HUES6 (cell line): ENCODE results near the gene TM7SF3.

Experiments
- H3K27ac ChIP-seq: 2 replicates; pipeline ENCODE4 v1.7.0; 2013; ENCODE audit warnings: low read depth, mild to moderate bottlenecking, low read length, inconsistent platforms
- H3K27me3 ChIP-seq: 2 replicates; pipeline ENCODE4 v1.6.1; 2013; ENCODE audit warnings: low read length; ENCODE audit not compliant: control insufficient read depth, insufficient read depth
- H3K36me3 ChIP-seq: 2 replicates; pipeline ENCODE4 v1.6.1; 2013; ENCODE audit warnings: low read length; ENCODE audit not compliant: control insufficient read depth, insufficient read depth
- H3K4me1 ChIP-seq: 2 replicates; pipeline ENCODE4 v1.6.1; 2013; ENCODE audit warnings: low read length; ENCODE audit not compliant: control insufficient read depth, insufficient read depth
- H3K4me3 ChIP-seq: 2 replicates; pipeline ENCODE4 v1.5.1; 2013; ENCODE audit warnings: low read depth, low read length
- H3K9ac ChIP-seq: one replicate; pipeline ENCODE4 v1.6.1; 2013; ENCODE audit warnings: mild to moderate bottlenecking, low read length
- H3K9me3 ChIP-seq: 2 replicates; pipeline ENCODE4 v1.6.1; 2013; ENCODE audit warnings: low read depth, low read length; ENCODE audit not compliant: control insufficient read depth, insufficient read depth

Gene TM7SF3

DNA sequence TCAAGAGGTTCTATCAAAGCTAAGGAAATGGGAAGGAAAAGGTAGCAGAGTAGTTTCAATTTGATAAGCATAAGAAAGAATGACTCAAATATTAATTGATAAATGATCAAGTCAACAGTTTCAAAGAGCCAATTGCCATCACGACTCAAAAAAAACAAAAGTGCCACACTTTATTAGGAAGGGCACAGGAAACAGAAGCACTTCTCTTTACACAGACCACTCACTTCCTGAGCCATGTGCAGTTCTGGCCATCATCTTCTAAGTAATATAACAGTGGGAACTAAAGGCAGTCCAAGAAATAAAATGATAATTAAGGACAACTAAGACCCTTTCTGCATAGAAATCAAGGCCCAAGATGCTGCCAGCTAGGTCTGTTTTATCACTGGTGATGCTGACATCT, 13.2 kb downstream of the TM7SF3 start:
- H3K36me3 ChIP-seq = peaks cover 36% of the 10 kb centered on the region
- no peak overlapping the region for H3K4me3 ChIP-seq
- H3K9me3 ChIP-seq = no peaks in the 10 kb centered on the region
- H3K27ac ChIP-seq = no peak overlapping the region
- peaks cover 8% of the 10 kb centered on the region; the same call in 1 of the 2 replicates for H3K4me1 ChIP-seq
- no peak overlapping the region for H3K9ac ChIP-seq
- no peaks in the 10 kb centered on the region for H3K27me3 ChIP-seq

DNA sequence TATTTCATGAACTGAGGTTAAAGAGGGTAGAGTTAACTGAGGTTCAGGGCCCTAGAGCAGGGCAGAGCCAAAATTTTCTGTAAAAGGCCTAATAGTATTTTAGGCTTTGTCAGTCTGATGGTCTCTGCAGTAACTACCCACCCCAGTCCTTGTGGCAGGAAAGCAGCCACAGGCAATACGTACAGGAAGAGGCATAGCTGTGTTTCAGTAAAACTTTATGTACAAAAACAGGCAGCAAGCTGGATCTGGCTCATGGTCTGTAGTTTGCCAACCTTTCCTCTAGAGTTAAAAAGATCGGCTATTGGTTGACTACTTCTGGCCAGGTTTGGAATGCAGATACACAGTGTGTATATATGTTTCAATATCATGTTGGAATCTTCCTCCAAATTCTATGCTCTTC, 17.2 kb downstream of the TM7SF3 start:
- H3K9ac ChIP-seq = no peak overlapping the region
- no peak overlapping the region for H3K27ac ChIP-seq
- no peaks in the 10 kb centered on the region for H3K4me1 ChIP-seq

DNA sequence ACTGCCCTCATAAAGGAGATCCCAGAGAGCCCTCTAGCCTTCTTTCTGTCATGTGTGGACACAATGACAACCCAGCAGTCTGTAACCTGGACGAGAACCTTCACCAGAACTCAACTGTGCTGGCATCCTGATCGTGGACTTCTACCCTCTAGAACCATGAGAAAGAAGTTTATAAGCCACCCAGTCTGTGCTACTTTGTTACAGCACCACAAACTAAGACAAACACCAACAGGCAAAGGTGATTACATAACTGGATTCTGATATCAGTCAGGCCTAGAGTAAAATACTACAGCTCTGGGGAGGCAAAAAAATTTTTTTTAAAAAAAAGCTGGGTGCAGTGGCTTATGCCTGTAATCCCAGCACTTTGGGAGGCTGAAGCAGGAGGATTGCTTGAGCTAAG, 18.5 kb downstream of the TM7SF3 start:
- no peaks in the 10 kb centered on the region for H3K9me3 ChIP-seq
- H3K27me3 ChIP-seq = no peaks in the 10 kb centered on the region
- H3K4me1 ChIP-seq = no peaks in the 10 kb centered on the region
- H3K4me3 ChIP-seq = no peak overlapping the region
- no peak overlapping the region for H3K27ac ChIP-seq
- peaks cover 75% of the 10 kb centered on the region for H3K36me3 ChIP-seq
- H3K9ac ChIP-seq = no peak overlapping the region

More for the DNA sequence above, 17.2 kb downstream of the TM7SF3 start:
- Histone ChIP-seq H3K36me3 (peaks cover 69% of the 10 kb centered on the region), H3K9me3 (no peaks in the 10 kb centered on the region), H3K27me3 (no peaks in the 10 kb centered on the region), H3K4me3 (no peak overlapping the region)

DNA sequence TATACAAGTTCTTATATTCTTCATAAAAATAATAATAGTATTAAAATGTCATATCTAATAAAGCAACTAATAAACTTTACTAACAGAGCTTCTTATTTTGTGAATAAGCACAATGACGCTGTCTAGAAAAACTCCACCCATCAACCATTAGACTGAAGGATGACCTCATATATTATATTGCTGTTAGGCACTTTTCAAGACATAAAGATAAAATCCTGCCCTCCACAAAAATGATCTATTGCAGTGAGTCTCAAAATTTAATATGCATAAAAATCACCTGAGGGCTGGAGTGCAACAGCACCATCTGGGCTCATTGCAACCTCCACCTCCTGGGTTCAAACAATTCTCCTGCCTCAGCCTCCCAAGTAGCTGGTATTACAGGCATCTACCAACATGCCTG, 20.1 kb downstream of the TM7SF3 start:
- no peaks in the 10 kb centered on the region for H3K27me3 ChIP-seq
- H3K4me3 ChIP-seq = no peak overlapping the region
- no peak overlapping the region for H3K27ac ChIP-seq
- no peak overlapping the region for H3K9ac ChIP-seq
- H3K36me3 ChIP-seq = peaks cover 80% of the 10 kb centered on the region
- H3K9me3 ChIP-seq = no peaks in the 10 kb centered on the region
- H3K4me1 ChIP-seq = no peaks in the 10 kb centered on the region

DNA sequence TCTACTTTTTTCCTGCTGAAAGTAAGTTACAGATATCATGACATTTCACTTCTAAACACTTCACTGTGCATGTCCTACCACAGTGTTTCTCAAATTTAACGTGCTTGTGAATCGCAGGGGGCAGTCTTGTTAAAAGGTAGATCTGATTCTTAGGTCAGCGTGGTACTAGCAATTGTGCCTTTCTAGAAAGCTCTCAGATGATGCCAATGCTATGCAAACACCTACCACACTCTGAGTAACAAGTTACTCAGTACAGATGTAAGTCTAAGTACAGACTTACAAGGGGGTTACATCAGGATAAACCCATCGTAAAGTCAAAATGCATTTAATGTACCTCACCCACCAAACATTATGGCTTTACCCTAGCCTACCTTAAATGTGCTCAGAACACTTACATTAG, 22.4 kb downstream of the TM7SF3 start:
- H3K9me3 ChIP-seq = no peaks in the 10 kb centered on the region
- H3K4me1 ChIP-seq = no peaks in the 10 kb centered on the region
- H3K9ac ChIP-seq = no peak overlapping the region
- peaks cover 81% of the 10 kb centered on the region for H3K36me3 ChIP-seq
- no peak overlapping the region for H3K4me3 ChIP-seq
- H3K27me3 ChIP-seq = no peaks in the 10 kb centered on the region
- no peak overlapping the region for H3K27ac ChIP-seq

DNA sequence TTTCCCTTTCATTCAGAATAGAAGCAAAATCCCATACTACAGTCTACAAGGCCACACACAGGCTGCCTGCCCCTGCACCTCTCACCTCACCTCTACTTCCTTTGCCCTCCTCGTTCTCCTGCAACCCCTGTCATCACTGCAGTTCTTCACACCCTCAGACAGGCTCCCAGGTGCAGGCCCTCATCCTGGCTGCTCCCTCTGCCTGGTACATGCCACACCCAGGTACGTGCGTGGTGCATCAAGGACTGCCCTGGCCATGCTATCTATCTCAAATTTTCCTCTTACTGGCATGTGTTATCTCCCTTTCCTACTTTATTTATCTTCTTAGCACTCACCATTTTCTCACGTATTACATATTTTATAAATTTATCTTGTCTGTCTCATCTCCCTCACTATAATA, 24.3 kb downstream of the TM7SF3 start:
- Histone ChIP-seq H3K27ac (no peak overlapping the region), H3K9ac (no peak overlapping the region), H3K36me3 (peaks cover 71% of the 10 kb centered on the region), H3K9me3 (no peaks in the 10 kb centered on the region), H3K4me3 (no peak overlapping the region), H3K4me1 (no peaks in the 10 kb centered on the region), H3K27me3 (no peaks in the 10 kb centered on the region)

DNA sequence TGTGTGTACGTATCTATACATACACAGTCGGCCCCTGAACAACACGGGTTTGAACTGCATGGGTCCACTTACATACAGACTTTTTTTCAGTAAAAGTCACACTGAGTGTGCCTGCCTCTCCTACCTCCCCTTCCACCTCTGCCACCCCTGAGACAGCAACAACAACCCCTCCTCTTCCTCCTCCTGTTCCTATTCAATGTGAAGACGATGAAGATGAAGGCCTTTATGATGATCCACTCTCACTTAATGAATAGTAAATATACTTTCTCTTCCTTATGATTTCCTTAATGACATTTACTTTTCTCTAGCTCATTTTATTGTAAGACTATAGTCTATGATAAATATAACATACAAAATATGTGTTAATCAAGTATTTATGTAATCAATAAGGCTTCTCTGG, 25.5 kb downstream of the TM7SF3 start:
- peaks cover 66% of the 10 kb centered on the region for H3K36me3 ChIP-seq

DNA sequence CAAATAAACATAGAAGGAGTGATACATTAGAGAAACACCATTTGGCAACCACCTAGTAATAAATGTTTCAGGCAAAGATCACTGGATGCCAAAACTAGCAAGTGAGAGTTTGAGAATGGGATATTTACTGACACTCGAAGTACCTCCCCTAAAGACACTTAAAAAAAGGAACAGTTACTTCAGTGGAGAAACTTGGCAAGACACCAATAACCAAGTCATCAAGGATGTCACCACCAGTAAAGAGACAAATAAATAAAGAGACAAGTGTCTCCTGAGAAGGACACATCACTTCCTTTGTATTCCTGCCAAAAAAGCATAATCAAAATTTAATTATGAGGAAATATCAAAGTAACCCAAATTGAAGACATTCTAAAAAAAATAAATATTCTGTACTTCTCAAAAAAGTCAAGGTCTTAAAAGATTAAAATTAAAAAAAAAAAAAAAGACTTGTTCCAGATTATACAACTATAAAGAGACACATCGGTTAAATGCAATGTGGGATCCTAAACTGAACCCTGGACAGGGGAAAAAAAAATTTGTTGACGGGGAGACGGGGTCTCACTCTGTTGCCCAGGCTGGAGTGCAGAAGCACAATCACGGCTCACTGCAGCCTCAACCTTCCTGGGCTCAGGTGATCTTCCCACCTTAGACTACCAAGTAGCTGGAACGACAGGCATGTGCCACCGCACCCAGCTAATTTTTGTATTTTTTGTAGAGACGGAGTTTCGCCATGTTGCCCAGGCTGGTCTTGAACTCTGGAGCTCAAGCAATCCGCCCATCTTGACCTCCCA, 26.4 kb downstream of the TM7SF3 start:
- Histone ChIP-seq H3K4me1 (no peaks in the 10 kb centered on the region), H3K27ac (no peak overlapping the region), H3K9me3 (no peaks in the 10 kb centered on the region), H3K27me3 (no peaks in the 10 kb centered on the region), H3K9ac (no peak overlapping the region), H3K4me3 (no peak overlapping the region), H3K36me3 (peaks cover 62% of the 10 kb centered on the region)

More for the DNA sequence above, 25.5 kb downstream of the TM7SF3 start:
- no peak overlapping the region for H3K27ac ChIP-seq
- no peaks in the 10 kb centered on the region for H3K4me1 ChIP-seq
- H3K9ac ChIP-seq = no peak overlapping the region
- no peak overlapping the region for H3K4me3 ChIP-seq
- no peaks in the 10 kb centered on the region for H3K9me3 ChIP-seq
- H3K27me3 ChIP-seq = no peaks in the 10 kb centered on the region

DNA sequence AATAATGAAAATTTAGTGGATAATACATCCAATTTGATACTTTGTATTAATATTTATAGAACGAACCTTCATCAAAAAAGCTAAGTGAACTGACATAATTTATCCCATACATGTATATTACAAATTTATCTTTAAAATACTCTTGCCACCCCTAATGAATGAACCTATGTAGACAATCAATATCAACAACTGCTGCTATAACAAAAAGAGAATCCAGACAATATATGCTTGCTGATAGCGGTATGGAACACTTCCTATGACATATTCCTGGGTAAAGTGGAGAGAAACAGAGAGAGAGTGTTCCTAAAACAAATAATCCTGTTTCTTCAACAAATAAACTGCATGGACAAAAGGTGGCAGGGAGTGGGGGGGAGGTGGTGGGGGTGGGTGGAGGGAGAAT, 31.3 kb downstream of the TM7SF3 start:
- H3K36me3 ChIP-seq = peaks cover 54% of the 10 kb centered on the region
- H3K9me3 ChIP-seq = no peaks in the 10 kb centered on the region
- no peak overlapping the region for H3K27ac ChIP-seq
- H3K9ac ChIP-seq = no peak overlapping the region
- H3K4me3 ChIP-seq = no peak overlapping the region
- no peaks in the 10 kb centered on the region for H3K4me1 ChIP-seq
- no peaks in the 10 kb centered on the region for H3K27me3 ChIP-seq

DNA sequence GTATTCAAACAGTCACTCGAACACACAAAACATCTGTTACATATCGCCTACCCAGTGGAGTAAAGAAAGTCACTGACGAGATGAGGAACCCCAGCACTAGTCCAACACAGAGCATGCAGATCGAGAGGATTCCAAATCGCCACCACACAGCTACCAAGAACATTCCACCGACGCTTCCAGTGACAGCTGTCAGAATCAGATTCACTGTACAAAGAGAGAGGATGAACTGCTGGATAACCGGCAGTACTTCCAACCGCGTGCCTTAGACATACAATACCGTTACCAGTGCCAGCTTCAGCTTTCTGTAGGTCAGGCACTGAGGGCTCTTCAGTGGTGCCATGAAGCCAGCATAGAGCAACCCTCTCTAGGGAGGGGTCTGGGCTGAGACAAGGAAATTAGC, 34.5 kb downstream of the TM7SF3 start:
- Histone ChIP-seq H3K4me1 (no peaks in the 10 kb centered on the region), H3K9ac (no peak overlapping the region), H3K4me3 (no peak overlapping the region), H3K27ac (no peak overlapping the region), H3K9me3 (no peaks in the 10 kb centered on the region), H3K27me3 (no peaks in the 10 kb centered on the region), H3K36me3 (peaks cover 62% of the 10 kb centered on the region)

DNA sequence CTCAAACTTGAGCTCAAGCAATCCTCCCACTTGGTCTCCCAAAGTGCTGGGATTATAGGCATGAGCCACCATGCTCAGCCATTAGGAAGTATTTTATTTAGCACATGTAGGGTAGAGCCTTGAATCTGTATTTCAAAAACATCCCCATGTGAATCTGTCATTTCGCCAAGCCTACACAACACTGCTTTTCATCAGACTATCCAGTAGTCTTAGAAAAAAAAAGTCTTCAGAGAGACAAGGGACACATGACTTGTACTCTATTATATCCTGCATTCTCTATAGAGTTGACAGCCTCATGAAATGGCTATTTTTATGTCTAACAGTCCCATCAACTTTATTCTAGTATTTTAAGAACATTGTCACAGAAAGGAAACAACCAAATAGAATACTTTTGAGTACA, 35.4 kb downstream of the TM7SF3 start:
- Histone ChIP-seq H3K9me3 (no peaks in the 10 kb centered on the region), H3K9ac (no peak overlapping the region), H3K36me3 (peaks cover 67% of the 10 kb centered on the region), H3K27ac (no peak overlapping the region), H3K4me3 (no peak overlapping the region), H3K27me3 (no peaks in the 10 kb centered on the region), H3K4me1 (no peaks in the 10 kb centered on the region)
